Measurements from ENCODE around the gene GNGT1.

- TF ChIP-seq CTCF (IDR thresholded peaks at IDR 0.05) (no peak), POLR2A (IDR thresholded peaks at IDR 0.05) (no peak)
Measured at GRCh38 chr7:93860261-93860660, 46.1 kb upstream of the GNGT1 start.

Measured in body of pancreas (tissue), 4 donors.